Measurements from ENCODE around the gene RAB3GAP2. TPM values are rescaled to one million over a fixed set of nuclear protein-coding genes. Genes with fewer than 3 reads are reported as not detected.
A peak's percentile ranks its signal among the peaks of the same experiment; 100 is the strongest.

Gene RAB3GAP2
- total RNA-seq, 4 donors from 2014 or later = 37.0 to 53.1 (median 42.9) TPM

- Histone ChIP-seq H3K36me3 (peaks cover 0 to 8% of the 10 kb centered on the region in 2 donors), H3K4me1 (no peaks in the 10 kb centered on the region), H3K9me3 (no peaks in the 10 kb centered on the region), H3K4me3 (replicated peaks in 1 of 3) (no peak overlapping the region), H3K27ac (no peak overlapping the region), H3K27me3 (no peaks in the 10 kb centered on the region)
- DNase-seq = no peak
- intact Hi-C loops (cut with DNase I) = no loop called here
- TF ChIP-seq CTCF (IDR thresholded peaks at IDR 0.05) (no peak), POLR2A (IDR thresholded peaks at IDR 0.05) (no peak)
- WGBS, 2 donors = 48 to 59% methylated on average over 1 of the region's 1 CpG
Measured at GRCh38 chr1:220124542-220124941, 147.7 kb downstream of the RAB3GAP2 start.

- Histone ChIP-seq H3K9me3 (no peaks in the 10 kb centered on the region), H3K27ac (no peak overlapping the region), H3K27me3 (no peaks in the 10 kb centered on the region), H3K4me1 (no peaks in the 10 kb centered on the region), H3K4me3 (replicated peaks in 1 of 3) (no peak overlapping the region), H3K36me3 (peaks cover 0 to 8% of the 10 kb centered on the region in 2 donors)
- intact Hi-C loops (cut with DNase I) = no loop called here
- TF ChIP-seq POLR2A (IDR thresholded peaks at IDR 0.05) (no peak), CTCF (IDR thresholded peaks at IDR 0.05) (peak in 2 of 6 experiments; percentile 19 to 22)
- no peak for DNase-seq
Measured at GRCh38 chr1:220123889-220124288, 148.4 kb downstream of the RAB3GAP2 start.

- intact Hi-C loops (cut with DNase I) = no loop called here
Measured at GRCh38 chr1:220123066-220123465, 149.2 kb downstream of the RAB3GAP2 start.

GRCh38 chr1:220121791-220122530 lies 150.3 kb downstream of the RAB3GAP2 start:
- DNase-seq = no peak
- Histone ChIP-seq H3K27ac (no peak overlapping the region), H3K9me3 (no peaks in the 10 kb centered on the region), H3K27me3 (no peaks in the 10 kb centered on the region), H3K4me1 (no peaks in the 10 kb centered on the region), H3K4me3 (replicated peaks in 1 of 3) (no peak overlapping the region), H3K36me3 (peaks cover 0 to under 1% of the 10 kb centered on the region in 2 donors)
- TF ChIP-seq POLR2A (IDR thresholded peaks at IDR 0.05) = no peak
- no peak for TF ChIP-seq CTCF (IDR thresholded peaks at IDR 0.05)
- intact Hi-C loops (cut with DNase I) = no loop called here
- 88 to 92% methylated on average over 8 of the region's 8 CpGs for WGBS, 2 donors

More at GRCh38 chr1:220123066-220123465, 149.2 kb downstream of the RAB3GAP2 start:
- Histone ChIP-seq H3K36me3 (peaks cover 0 to 8% of the 10 kb centered on the region in 2 donors), H3K27ac (no peak overlapping the region), H3K9me3 (no peaks in the 10 kb centered on the region), H3K4me1 (no peaks in the 10 kb centered on the region), H3K4me3 (replicated peaks in 1 of 3) (no peak overlapping the region), H3K27me3 (no peaks in the 10 kb centered on the region)
- no peak for TF ChIP-seq POLR2A (IDR thresholded peaks at IDR 0.05)
- no peak for TF ChIP-seq CTCF (IDR thresholded peaks at IDR 0.05)
- no peak for DNase-seq

- Histone ChIP-seq H3K4me3 (replicated peaks in 1 of 3) (no peak overlapping the region), H3K4me1 (no peaks in the 10 kb centered on the region), H3K27me3 (no peaks in the 10 kb centered on the region), H3K27ac (no peak overlapping the region), H3K36me3 (peaks cover 9 to 13% of the 10 kb centered on the region in 2 donors), H3K9me3 (no peaks in the 10 kb centered on the region)
- TF ChIP-seq POLR2A (IDR thresholded peaks at IDR 0.05) (no peak), CTCF (IDR thresholded peaks at IDR 0.05) (no peak)
- no peak for DNase-seq
- intact Hi-C loops (cut with DNase I) = no loop called here
- 86 to 90% methylated on average over 6 of the region's 6 CpGs for WGBS, 2 donors
Measured at GRCh38 chr1:220119043-220119512, 153.2 kb downstream of the RAB3GAP2 start.

All from thyroid gland (tissue), 4 donors.